Measurements from ENCODE around the gene BCL10. TPM values are rescaled to one million over a fixed set of nuclear protein-coding genes. Genes with fewer than 3 reads are reported as not detected.
"Not testable (repeated sequence)": the region's sequence is repeated elsewhere in the genome, so short reads cannot be mapped to it uniquely, and the experiment has no call there.

The BCL10 gene
- total RNA-seq, 2 experiments from 2014 or later, result 26.3 to 29.9 TPM

DNA sequence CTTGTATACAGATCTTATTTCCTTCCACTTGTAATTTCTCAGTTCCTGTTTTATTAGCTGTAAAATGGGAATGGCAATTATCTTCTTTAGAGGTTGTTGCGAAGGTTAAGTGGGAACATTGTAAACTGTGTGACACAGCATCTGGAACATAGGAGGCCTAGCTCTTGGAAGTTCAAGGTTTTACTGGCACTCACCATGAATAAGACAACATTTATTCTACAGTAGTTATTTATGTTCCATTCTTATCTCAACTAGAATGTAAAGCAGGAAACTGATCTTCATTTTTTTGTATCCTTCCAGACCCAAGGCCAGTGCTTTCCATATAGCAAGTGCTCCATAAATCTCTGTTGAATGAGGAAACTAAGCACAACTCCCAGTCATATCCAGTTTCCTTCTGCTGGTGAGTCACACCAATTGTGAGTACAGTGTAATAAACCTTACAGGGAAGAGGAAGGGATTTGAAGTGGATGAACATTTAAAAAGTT is 1.4 kb downstream of the BCL10 start:
- Mint-ChIP-seq H3K4me1 (peaks cover 58% of the 10 kb centered on the region), H3K9me3 (no peaks in the 10 kb centered on the region), H3K27ac (peak overlapping the region; percentile 95), H3K4me3 (peak overlapping the region; percentile 83), H3K36me3 (ENCODE audit: low read depth) (peaks cover 34% of the 10 kb centered on the region), H3K27me3 (peaks cover 7% of the 10 kb centered on the region)
- CTCF ChIA-PET, result interaction anchor here (1.2 to 3.7 kb wide), 2 partner anchors 10 to 16 kb away, joined by 3 to 38 read pairs; partner anchors contain the start of gene C1orf52
- POLR2A ChIA-PET, result interaction anchor here (1.9 kb wide), 1 partner anchor 16 kb away, joined by 13 read pairs; the partner anchor contains the start of gene C1orf52
- DNase-seq, result no peak

DNA sequence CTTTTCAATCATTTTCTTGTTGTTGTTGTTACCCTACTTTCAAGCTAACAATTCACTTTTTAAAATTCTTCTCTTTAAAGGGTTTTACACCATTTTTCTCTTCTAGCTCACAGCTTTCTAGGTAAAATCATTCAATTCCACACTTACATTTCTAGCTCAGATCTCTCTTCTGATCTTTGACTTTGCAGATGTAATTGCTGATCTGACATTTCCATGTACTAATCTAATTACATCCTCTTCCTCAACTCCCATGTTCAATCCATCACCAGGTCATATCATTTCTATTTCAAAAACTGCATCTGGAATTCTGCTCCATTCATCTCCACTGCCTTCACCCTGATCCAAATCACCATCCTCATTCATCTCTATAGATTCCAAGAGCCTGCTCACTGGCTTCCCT is 3.0 kb downstream of the BCL10 start:
- ChIA-PET POLR2A (no interaction called here), CTCF (interaction anchor here (5.5 kb wide), 1 partner anchor 14 kb away, joined by 46 read pairs; the partner anchor contains the start of gene C1orf52)
- Mint-ChIP-seq H3K4me3 (no peak overlapping the region), H3K9me3 (no peaks in the 10 kb centered on the region), H3K4me1 (peaks cover 51% of the 10 kb centered on the region), H3K27me3 (no peaks in the 10 kb centered on the region), H3K36me3 (ENCODE audit: low read depth) (peaks cover 41% of the 10 kb centered on the region), H3K27ac (no peak overlapping the region)
- DNase-seq, result no peak

DNA sequence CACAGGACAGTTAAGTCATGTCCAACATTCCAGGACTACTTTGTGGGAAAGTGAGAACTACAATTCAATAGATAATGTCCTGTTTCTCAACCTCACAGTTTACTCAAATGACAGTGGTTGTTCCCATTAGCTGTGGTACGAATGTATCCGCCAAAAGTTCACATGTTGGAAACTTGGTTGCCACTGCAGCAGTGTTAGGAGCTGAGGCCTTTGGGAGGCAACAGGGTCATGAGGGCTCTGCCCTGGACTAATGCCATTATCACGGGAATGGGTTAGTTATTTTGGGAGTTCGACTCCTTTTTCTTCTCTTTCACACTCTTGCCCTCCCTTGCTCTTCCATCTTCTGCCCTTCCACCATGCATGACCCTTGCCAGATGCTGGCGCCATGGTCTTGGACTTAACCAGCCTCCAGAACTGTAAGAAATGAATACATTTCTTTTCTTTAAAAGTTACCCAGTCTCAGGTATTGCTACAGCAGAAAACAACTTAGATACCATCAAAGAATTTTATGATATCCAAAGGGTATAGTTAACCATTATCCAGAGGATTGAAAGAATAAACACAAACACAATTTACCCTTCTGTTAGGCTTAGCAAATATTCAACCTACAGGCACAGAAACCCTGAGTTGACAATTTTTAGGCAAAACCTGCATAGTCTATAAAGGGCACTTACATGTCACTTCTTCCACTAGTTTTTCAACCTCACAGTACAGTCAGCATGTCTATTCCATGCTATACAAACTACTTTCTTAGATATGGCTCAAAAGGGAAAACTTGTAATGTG is 7.4 kb downstream of the BCL10 start:
- Mint-ChIP-seq H3K27ac (no peak overlapping the region), H3K36me3 (ENCODE audit: low read depth) (peaks cover 49% of the 10 kb centered on the region), H3K27me3 (no peaks in the 10 kb centered on the region), H3K4me3 (no peak overlapping the region), H3K9me3 (no peaks in the 10 kb centered on the region), H3K4me1 (peaks cover 25% of the 10 kb centered on the region)
- no peak for DNase-seq
- POLR2A ChIA-PET, result no interaction called here
- CTCF ChIA-PET, result interaction anchor here (0.6 to 5.5 kb wide), 4 partner anchors 9 to 204 kb away, joined by 3 to 46 read pairs (median 6); partner anchors contain the start of gene C1orf52

DNA sequence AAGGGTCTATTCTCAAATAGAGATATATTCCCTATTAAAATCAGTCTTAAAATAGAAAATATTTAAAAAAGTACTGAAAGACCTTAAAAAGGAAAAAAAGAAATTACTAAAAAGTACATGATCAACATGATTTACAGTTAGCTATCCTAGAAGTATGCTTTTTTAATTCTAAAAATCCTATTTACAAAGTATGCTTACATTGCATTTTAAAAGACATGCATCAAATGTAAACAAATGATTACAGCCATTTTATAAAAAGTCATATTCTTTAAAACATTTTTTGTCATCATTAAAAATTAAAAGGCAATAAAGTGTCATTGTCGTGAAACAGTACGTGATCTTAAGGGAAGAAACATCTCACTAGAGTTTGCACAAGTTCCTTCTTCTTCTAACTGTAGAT is 9.1 kb downstream of the BCL10 start:
- no peak for DNase-seq
- CTCF ChIA-PET, result interaction anchor here (1.6 kb wide), 1 partner anchor 8 kb away, joined by 7 read pairs; the partner anchor contains the start of gene C1orf52
- peak overlapping the region; percentile 14 for H3K27ac Mint-ChIP-seq
- H3K27me3 Mint-ChIP-seq, result no peaks in the 10 kb centered on the region
- H3K36me3 Mint-ChIP-seq (ENCODE audit: low read depth), result peaks cover 47% of the 10 kb centered on the region
- peaks cover 10% of the 10 kb centered on the region for H3K4me1 Mint-ChIP-seq
- no peaks in the 10 kb centered on the region for H3K9me3 Mint-ChIP-seq
- H3K4me3 Mint-ChIP-seq, result no peak overlapping the region
- POLR2A ChIA-PET, result no interaction called here

DNA sequence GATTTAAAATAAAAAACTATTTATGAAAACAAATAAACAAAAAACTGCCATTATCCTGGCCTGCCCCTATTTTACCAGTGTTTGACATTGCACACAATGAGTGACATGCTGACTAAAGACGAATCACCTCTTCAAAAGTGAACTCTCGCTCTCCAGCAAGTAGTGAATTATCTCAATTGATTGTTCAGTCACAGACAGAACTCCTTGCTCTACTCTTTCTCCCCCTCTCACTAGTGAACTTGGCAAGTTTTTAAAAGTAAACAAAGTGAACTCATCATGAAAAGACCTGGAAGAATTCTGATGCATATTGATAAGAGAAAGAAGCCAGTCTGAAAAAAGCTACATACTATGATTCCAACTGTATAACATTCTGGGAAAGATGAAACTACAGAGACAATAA is 12.3 kb downstream of the BCL10 start:
- POLR2A ChIA-PET, result no interaction called here
- Mint-ChIP-seq H3K9me3 (peaks cover 7% of the 10 kb centered on the region), H3K4me3 (no peak overlapping the region), H3K36me3 (ENCODE audit: low read depth) (peaks cover 40% of the 10 kb centered on the region), H3K27me3 (no peaks in the 10 kb centered on the region), H3K4me1 (peaks cover 7% of the 10 kb centered on the region), H3K27ac (peak overlapping the region; percentile 43)
- no peak for DNase-seq
- CTCF ChIA-PET, result interaction anchor here (0.7 to 1.8 kb wide), 2 partner anchors 320 to 321 kb away, joined by 3 to 4 read pairs; no protein-coding TSS in a partner anchor

DNA sequence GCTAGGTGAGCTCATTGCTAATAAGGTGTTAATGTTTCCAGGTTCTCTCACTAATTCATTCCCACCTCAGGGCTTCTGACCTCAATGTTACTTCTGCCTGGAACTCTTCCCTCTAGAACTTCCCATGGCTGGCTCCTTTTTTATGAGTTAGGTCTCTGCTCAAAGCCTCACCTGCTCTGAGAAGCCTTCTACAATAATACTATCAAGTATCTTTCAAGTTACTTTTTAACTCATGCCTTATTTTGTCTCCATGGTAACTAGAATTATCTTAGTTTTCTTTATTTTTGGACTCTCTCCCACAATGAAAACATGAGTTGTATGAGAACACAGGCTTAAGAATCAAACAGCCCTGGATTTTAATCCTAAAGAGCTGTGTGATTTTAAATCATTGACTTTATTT is 13.4 kb downstream of the BCL10 start:
- Mint-ChIP-seq H3K36me3 (ENCODE audit: low read depth) (peaks cover 44% of the 10 kb centered on the region), H3K4me1 (peaks cover 14% of the 10 kb centered on the region), H3K27ac (no peak overlapping the region), H3K4me3 (no peak overlapping the region), H3K27me3 (no peaks in the 10 kb centered on the region), H3K9me3 (peaks cover 7% of the 10 kb centered on the region)
- CTCF ChIA-PET, result interaction anchor here (1.8 kb wide), 1 partner anchor 318 kb away, joined by 4 read pairs; no protein-coding TSS in a partner anchor
- no peak for DNase-seq
- POLR2A ChIA-PET, result no interaction called here

DNA sequence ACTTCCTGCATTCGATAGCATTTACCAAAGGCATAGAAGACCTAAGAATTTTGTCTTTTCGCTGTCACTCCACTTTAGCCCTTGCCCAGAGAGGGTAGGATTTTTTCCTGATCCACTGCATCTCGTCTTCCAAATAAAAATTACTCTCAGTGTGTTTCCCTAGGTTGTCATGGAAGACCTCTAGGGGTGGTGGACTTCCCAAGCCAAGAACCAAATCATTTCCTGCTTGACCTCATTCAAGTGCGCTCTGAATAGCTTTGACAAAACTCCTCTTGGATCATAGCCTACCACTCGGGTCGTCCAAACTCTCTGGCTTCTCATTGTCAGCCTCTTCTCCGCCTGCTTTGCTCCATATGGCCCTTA is 16.5 kb downstream of the BCL10 start:
- Mint-ChIP-seq H3K9me3 (peaks cover 7% of the 10 kb centered on the region), H3K27me3 (no peaks in the 10 kb centered on the region), H3K4me3 (peak overlapping the region; percentile 96), H3K36me3 (ENCODE audit: low read depth) (peaks cover 46% of the 10 kb centered on the region), H3K4me1 (peaks cover 35% of the 10 kb centered on the region), H3K27ac (peak overlapping the region; percentile 97)
- POLR2A ChIA-PET, result interaction anchor here (2.8 kb wide), 1 partner anchor 16 kb away, joined by 13 read pairs; the partner anchor contains the start of gene BCL10
- CTCF ChIA-PET, result interaction anchor here (0.6 to 4.0 kb wide), 28 partner anchors 8 to 1132 kb away, joined by 3 to 46 read pairs (median 4); partner anchors contain the start of gene BCL10
- no peak for DNase-seq

GRCh38 chr1:85259118-85259911 is 17.1 kb downstream of the BCL10 start, which contains the start of gene C1orf52:
Gene C1orf52 (minus strand): TSS chr1:85259662. CDS start chr1:85259633, 29 bp downstream.
- peak within 1 kb of the TSS; percentile 97 for H3K27ac Mint-ChIP-seq
- peak within 1 kb of the TSS; percentile 96 for H3K4me3 Mint-ChIP-seq
- H3K4me1 Mint-ChIP-seq, result peaks cover 37% of the 10 kb centered on the region
- DNase-seq, result peak; percentile 97
- H3K36me3 Mint-ChIP-seq (ENCODE audit: low read depth), result peaks cover 42% of the 10 kb centered on the region
- no peaks in the 10 kb centered on the region for H3K27me3 Mint-ChIP-seq
- peaks cover 7% of the 10 kb centered on the region for H3K9me3 Mint-ChIP-seq
- POLR2A ChIA-PET, result interaction anchor here (2.8 kb wide), 1 partner anchor 17 kb away, joined by 13 read pairs; the partner anchor contains the start of gene BCL10
- CTCF ChIA-PET, result interaction anchor here (0.6 to 4.0 kb wide), 36 partner anchors 9 to 1132 kb away, joined by 3 to 46 read pairs (median 4); partner anchors contain the start of gene BCL10

- CTCF ChIA-PET, result interaction anchor here (0.7 to 4.0 kb wide), 33 partner anchors 10 to 1133 kb away, joined by 3 to 46 read pairs (median 4); partner anchors contain the start of gene BCL10
These were observed 17.8 kb downstream of the BCL10 start for GRCh38 chr1:85258536-85259117.

GRCh38 chr1:85249042-85249441 is 27.4 kb downstream of the BCL10 start:
- H3K9me3 Mint-ChIP-seq, DNase-seq, POLR2A ChIA-PET, H3K27me3 Mint-ChIP-seq, H3K4me3 Mint-ChIP-seq, H3K27ac Mint-ChIP-seq: not testable (repeated sequence)
- Mint-ChIP-seq H3K36me3 (ENCODE audit: low read depth) (peaks cover 31% of the 10 kb centered on the region), H3K4me1 (peaks cover 13% of the 10 kb centered on the region)
- CTCF ChIA-PET, result interaction anchor here (0.7 to 2.2 kb wide), 2 partner anchors 10 to 19 kb away, joined by 3 to 5 read pairs; partner anchors contain the start of gene C1orf52

More at GRCh38 chr1:85258536-85259117, 17.8 kb downstream of the BCL10 start:
- H3K27ac Mint-ChIP-seq, result peak overlapping the region; percentile 97
- peaks cover 7% of the 10 kb centered on the region for H3K9me3 Mint-ChIP-seq
- POLR2A ChIA-PET, result interaction anchor here (2.8 kb wide), 1 partner anchor 18 kb away, joined by 13 read pairs; the partner anchor contains the start of gene BCL10
- H3K4me3 Mint-ChIP-seq, result peak overlapping the region; percentile 96
- H3K36me3 Mint-ChIP-seq (ENCODE audit: low read depth), result peaks cover 39% of the 10 kb centered on the region
- H3K27me3 Mint-ChIP-seq, result no peaks in the 10 kb centered on the region
- H3K4me1 Mint-ChIP-seq, result peaks cover 42% of the 10 kb centered on the region
- no peak for DNase-seq

- POLR2A ChIA-PET, result no interaction called here
- no peak for DNase-seq
- Mint-ChIP-seq H3K36me3 (ENCODE audit: low read depth) (peaks cover 22% of the 10 kb centered on the region), H3K9me3 (peaks cover 9% of the 10 kb centered on the region), H3K27ac (no peak overlapping the region), H3K4me1 (peaks cover 10% of the 10 kb centered on the region), H3K27me3 (no peaks in the 10 kb centered on the region), H3K4me3 (no peak overlapping the region)
- CTCF ChIA-PET, result interaction anchor here (1.1 to 1.5 kb wide), 3 partner anchors 13 to 301 kb away, joined by 3 to 7 read pairs (median 3); partner anchors contain the start of gene C1orf52
These were observed 30.5 kb downstream of the BCL10 start for GRCh38 chr1:85245891-85246290.

DNA sequence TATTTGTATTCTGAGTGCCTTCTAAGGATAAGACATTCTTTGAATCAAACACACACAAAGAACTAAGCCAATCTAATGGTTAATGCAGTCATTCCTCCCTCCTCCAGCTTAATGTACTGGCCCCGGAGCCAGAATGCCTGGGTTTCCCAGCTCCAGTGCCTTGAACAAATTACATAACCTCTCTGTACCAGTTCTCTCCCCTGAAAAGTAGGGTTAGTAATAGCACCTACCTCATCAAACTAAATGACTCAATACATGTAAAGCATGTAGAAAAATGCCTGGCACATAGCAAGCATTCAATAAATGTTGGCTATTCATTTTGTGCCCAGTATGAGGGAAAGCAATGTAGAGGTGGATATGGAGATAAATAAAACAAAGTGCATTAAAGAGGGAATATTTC is 31.0 kb downstream of the BCL10 start:
- H3K9me3 Mint-ChIP-seq, result peaks cover 8% of the 10 kb centered on the region
- POLR2A ChIA-PET, result no interaction called here
- H3K27ac Mint-ChIP-seq, result no peak overlapping the region
- peaks cover 18% of the 10 kb centered on the region for H3K36me3 Mint-ChIP-seq (ENCODE audit: low read depth)
- no peak overlapping the region for H3K4me3 Mint-ChIP-seq
- DNase-seq, result no peak
- CTCF ChIA-PET, result interaction anchor here (1.1 to 1.5 kb wide), 3 partner anchors 14 to 301 kb away, joined by 3 to 7 read pairs (median 3); partner anchors contain the start of gene C1orf52
- H3K4me1 Mint-ChIP-seq, result peaks cover 14% of the 10 kb centered on the region
- no peaks in the 10 kb centered on the region for H3K27me3 Mint-ChIP-seq

All from activated CD4-positive, alpha-beta T cell treated with anti-CD3 and anti-CD28 coated beads, Interleukin-2, amount 10 ng/mL, durations not matched to agents 7 days and 5 days (primary cell).